HG03139 (cell line): ENCODE results near the gene ARSI.
"Not testable (repeated sequence)": the region's sequence is repeated elsewhere in the genome, so short reads cannot be mapped to it uniquely, and the experiment has no call there.

Experiments used
- ATAC-seq: cut with Tn5 transposase; IDR thresholded peaks from one replicate; pipeline ENCODE4 v1.9.1; 2021; ENCODE audit not compliant: unreplicated experiment

The ARSI gene

DNA sequence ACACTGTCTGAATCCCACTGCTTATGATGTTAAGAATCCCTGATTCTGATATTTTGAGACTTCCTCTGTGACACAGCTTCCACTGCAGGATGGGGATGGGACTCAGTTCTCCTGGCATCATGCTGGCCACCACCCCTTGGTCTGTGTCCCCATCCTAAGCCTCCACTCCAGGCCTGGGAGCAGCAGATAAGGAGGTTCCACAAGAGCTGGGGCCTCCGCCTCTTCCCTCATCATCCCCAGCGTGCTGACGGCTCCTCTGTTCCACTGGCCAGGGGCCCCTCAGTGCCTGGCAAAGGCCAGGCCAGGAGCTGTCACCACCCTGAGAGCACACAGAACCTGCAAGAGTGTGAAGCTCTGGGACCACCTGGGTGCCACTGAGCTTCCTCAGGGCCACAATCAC lies 53.8 kb downstream of the ARSI start:
- no peak for ATAC-seq

DNA sequence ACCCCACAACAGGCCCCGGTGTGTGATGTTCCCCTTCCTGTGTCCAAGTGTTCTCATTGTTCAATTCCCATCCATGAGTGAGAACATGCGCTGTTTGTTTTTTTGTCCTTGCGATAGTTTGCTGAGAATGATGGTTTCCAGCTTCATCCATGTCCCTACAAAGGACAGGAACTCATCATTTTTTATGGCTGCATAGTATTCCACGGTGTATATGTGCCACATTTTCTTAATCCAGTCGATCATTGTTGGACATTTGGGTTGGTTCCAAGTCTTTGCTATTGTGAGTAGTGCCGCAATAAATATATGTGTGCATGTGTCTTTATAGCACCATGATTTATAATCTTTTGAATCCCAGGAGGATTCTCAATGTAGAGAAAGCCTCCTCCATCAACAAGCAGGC lies 54.2 kb downstream of the ARSI start:
- not testable (repeated sequence) for ATAC-seq

DNA sequence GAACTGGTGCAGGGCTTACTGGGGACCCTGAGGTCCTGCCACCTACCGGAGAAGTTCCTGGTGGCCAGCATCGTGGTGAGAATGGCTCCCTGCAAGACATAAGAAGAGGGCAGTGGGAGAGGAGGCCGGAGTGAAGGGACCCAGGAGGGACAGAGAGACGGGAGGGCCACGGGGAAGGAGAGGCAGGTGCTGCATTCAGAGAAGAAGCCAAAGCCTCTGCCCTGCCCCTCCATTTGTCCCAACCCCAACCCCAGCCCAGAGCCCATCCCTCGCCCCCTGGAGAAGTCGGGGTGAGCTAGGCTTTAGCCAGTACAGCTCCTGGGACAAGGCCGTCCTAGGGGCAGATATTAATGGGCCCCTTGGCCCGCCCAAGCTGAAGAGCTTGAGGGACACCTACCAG lies 55.0 kb downstream of the ARSI start:
- no peak for ATAC-seq

DNA sequence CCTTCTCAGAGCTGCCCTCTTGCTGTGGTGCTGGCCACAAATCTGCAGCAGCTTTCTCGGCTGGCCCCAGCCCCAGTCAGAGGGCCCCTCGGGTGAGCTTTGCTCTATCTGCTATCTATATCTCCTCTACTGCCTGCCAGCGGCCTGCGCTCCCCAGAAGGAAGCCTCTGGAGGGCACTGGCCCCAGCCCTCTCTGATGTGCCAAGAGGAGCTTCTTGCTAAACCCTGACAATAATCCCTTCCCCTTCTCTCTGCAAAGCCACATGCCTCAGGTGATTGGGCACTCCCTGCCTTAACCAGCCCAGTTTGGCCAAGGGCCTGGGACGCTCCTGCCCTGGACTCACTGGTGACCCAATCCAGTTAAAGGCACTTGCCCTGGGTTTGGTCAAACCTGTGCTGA lies 55.9 kb downstream of the ARSI start:
- no peak for ATAC-seq

DNA sequence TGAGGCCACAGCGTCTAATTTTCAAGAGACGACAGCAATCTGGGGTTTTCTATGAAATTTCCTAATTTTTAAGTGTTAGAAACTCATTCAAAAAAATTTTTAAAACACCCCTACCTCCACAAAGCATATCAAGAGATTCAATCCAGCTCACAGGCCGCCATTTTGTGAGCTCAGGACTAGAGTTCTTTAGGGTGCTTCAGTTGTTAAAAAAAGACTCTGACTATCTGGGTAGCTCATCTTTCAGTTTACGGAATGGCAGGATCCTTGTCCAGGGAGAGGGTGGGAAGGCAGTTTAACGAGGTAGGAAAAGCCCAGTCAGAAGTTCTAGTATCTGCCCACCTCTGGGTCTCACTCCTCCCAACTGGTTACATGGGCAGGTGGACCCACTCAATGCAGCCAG lies 56.3 kb downstream of the ARSI start:
- no peak for ATAC-seq
